Stimulated activated CD4-positive, alpha-beta T cell treated with anti-CD3 and anti-CD28 coated beads, Interleukin-2, amount 100 ng/mL, for 24 hours (primary cell): ENCODE data around the gene PHF23.

Experiments
- DNase-seq, 2 donors: peaks; one replicate each; pipeline ENCODE4 v3.0.0-alpha.2; 2020

PHF23 gene

DNA sequence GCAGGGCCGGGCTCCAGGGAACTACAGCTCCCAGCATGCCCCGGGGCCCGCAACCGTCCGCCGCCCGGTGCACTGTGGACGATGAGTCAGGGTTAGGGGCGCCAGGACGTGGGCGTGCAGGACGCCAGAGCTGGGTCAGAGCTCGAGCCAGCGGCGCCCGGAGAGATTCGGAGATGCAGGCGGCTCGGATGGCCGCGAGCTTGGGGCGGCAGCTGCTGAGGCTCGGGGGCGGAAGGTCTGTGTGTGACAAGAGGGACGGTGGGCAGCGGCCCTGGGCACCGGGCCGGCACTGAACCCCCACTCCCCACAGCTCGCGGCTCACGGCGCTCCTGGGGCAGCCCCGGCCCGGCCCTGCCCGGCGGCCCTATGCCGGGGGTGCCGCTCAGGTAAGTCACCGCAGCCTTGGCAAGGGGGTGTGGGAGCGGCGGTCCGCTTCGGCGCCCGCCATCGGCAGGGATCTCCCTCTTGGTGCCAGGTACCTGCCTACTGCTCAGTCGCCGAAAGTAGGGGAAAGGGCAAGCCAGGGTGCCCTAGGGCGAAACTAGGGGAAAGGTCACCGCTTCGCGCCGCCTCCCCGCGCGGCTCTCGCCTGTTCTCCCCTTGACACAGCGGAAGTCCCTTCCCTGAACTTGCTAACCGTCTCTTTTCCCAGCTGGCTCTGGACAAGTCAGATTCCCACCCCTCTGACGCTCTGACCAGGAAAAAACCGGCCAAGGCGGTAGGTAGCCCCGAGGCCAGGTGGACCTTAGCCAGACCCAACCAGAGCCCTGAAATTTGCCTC, 19.3 kb downstream of the PHF23 start, which contains the start of the genes ACADVL and DLG4:
ACADVL (plus strand) TSS at position 127 of the 781 bp plus-strand sequence; CDS start at position 174, 47 bp downstream.
DLG4 (minus strand) TSS at position 25 of the 781 bp plus-strand sequence.
- peak; percentile 78 to 89 for DNase-seq

DNA sequence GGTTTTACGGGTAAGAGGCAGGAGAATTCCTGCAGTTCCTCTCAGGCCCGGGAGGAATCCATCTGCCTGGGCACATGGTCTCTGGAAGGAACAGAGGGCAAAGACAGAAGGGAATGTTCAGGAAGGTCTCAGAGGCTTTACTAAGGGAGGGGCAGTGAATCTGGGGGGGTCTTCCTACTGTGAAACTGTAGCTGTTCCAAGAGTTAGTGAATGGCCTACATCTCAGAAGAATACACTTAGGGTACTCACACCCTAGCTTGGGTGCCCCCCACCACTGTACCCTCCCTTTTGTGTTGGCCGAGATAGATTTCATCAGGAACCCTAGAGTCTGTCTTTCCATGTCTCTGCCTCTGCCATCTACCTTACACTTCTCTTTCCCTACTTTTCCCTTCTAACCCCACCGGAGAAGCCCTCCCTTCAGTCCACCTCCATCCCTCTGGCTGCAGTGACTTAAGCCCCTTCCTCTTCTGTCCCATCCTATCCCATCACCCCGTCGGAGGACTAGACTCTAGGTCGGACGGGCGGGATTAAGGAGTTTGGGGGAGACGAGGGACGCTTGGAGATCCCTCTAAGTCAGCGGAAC, 19.9 kb downstream of the PHF23 start:
- DNase-seq: no peak

DNA sequence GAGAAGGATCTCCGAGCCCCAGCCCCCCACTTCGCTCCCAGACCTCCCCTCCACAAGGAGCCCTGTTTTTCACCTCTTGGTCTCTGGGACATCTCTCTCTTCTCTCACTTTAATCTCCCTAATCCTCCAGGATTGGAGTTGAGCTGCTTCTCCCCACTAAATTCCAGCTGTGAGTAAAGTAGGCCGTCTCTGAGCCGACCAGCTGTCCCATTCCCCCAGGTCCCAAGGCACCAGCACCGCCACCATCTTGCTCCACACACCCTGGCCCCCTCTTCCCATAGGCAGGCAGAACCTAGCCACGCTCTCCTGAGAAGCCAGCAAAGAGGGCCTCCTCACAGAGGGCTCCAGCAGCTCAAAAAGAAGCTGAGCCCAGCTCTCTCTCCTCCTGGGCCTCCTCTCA, 20.5 kb downstream of the PHF23 start:
- no peak for DNase-seq

DNA sequence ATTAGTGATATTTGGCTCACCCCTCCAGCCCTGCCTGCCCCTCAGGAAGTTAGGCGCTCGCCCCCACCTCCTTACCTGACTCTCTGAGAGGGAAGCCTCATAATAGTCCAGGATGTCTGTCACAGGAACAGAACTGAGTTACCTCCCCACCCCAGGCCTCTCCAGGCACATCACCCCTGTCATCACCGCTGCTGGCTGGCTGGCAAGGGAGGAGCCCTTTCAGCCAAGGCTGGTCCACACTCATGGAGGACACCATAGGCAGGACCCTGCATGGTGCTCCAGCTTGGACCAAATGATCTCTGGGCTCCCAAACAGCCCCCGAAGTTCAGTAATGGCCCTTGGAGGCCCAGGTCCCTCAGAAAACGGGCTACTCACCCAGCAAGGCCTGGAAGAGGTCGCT, 21.1 kb downstream of the PHF23 start:
- no peak for DNase-seq

DNA sequence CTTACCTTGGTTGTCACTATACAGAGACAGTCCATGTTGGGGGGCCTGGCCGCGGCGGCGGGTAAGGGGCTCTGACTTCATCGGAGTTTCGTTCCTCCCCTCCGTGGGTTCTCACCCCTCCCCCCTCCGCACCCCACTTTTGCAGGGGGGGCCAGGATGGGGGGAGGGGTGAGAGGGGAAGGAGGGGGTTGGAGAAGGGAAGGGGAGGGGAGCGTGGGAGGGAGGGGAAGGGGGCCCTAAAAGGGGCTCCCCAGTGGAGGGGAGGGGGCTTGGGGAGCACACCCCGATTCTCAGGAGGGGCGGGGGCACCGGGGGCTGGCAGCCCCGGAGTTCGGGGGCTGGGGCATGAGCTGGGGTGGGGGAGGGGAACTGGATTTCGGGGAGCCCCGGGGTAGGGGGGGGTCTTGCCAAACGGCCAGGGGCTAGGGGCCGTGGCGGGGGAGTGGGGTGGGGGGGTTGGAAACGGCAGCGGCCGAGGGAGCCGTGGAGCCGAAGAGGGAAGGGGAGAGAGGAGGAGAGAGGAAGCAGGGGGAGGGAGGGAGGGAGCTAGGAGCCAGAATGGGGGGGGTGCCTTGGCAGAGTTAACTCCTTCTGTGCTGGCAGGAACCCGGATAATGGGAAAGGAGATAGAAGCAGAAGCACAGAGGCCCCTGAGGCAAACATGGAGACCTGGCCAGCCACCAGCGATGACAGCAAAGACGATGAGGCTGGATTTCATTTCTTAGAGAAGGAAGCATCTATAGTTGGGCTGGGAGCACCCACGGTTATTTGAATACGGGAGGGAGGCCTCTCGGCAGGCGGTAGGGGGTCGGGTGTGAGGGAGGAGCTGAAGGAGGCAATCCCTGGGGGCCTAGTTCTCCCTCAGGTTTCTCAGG, 21.9 kb downstream of the PHF23 start:
- no peak for DNase-seq

DNA sequence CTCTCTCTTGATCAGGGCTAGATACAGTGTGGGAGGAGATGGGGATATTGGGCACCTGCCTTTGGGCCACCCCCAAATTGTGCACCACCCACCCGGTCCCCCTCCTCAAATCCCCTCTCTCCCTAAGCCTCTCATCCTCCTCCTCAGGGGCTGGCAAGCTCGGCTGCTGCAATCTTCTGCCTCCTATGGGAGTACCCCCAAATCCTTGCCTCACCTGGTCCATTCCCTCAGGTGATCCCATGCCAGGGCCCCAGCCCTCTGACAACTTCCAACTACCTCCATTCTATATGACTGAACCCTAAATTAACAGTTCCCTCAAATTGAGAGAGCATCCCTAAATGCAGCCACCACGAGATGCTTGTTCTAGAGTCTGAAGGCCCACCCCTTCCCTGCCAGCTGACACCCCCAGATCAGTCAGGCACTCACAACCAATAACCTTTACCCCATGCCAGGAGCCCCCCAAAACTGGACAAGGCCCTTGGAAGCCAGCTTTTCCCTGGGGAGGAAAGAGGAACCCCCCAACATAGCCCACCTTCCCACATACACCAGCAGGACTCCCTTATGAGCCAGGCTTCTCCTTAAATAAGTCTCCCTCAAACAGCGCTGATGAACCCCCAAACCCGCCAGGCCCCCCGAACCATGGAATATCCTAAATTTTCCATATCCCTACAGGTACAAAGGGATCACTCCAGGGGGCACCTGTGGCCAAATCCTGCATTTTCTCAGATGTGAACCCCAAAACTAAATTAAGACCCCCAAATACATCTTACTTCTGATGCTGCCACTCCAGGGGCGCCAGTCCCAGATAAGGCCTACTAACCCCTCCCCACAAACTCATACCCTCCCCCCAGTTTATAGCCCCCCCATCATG, 22.8 kb downstream of the PHF23 start:
- no peak for DNase-seq

DNA sequence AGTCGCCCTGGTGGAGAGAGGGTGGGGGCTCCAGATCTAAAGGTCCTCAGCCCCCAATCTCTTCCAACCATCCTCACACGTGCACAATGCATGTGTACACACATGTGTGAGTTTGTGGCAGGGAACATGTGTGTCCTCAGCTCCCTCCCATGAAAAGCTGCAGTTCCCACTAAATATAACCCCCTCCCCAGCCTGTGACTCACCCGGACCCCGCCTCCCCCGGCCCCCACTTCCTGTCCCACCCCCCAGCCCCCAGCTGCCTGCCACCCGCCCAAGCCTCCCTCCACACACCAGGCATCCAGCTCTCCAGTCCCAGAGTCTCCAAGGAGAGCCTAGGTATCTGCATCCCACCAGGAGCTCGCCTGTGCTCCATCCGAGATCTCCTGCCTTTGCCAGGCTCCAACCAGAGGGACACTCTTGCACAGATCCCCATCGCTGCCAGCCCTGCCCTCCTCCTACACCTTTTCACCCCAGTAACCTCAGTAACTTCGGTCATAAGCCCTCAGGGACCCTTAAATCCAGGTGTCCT, 23.5 kb downstream of the PHF23 start:
- DNase-seq: no peak

DNA sequence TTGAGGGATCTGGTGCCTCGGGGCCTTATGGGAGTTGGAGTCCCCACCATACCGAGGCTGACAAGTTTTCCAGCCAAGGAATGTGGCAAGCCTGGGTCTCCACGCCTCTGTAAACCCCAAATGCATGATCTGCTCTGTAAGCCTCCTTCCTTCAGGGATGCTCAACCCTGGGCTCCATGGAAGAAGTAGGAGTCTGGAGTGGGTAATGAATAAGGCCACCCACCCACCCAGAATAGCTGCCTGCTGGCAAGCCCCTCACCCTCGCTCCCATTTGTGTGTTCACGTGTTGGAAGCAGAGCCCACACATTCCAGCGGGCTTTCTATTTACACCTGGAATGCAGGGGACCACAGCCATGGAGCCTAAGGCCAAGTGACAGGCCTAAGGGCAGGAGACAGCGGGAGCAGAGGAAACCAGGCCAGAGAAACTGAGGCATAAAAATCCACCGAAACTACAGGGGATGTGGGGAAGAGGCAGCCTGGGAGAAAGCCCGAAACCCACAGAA, 24.1 kb downstream of the PHF23 start:
- no peak for DNase-seq

DNA sequence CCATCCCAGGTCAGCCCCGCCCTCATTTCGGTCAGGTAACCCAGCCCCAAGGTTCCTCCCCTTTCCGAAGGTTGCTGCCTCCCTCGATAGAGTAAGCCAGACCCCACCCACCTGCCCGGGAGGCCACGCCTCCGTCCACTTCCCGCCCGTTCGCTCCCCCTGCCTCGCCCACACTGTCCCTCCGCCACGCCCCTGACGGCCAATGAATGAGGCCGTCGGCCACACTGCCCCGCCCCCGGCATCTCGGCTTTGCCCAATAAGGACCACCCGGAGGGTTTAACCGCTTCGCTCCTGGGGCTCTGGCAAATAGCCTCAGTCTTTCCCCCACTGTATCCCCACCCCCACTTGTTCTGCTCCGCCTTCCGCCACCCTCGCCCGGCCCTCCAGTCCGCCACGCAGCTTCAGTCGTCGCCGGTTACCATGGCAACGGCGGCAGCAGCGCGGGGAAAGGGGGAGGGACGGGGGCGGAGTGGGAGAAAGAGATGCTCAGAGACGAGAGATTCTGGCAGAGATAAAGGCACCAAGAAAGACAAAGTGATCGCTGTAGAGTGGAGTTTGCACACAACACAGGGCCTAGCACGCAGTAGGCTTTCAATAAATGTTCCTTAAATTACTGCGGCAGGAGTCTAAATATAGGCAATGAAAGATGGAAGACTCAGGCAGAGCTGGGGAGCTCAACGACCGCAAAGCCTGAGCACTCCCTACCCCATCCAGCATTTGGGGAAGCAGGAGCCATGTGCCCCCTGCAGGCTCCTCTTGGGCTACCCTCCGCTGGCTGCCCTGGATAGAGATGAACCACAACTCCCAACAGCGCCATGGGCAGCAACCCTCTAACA, 24.7 kb downstream of the PHF23 start:
- DNase-seq: peak; percentile 100

DNA sequence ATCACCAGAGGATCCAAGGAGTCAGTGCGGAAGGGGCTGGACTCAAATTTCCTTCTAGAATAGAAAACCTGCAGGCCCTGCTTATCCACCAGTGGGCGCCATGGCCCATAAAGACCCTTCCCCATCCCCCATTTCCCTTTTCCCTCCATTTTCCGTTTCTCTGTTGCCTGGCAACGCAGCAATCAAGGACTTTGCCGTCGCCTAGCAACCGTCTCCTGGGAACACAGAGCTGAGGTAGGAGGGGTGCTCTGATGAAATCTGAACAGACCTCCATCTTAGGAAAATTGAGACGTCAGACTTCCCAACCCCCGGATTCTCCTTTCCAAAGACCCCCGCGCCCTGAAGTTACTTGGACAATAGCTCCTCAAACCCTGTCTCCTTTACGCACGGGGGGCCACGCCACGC, 25.4 kb downstream of the PHF23 start:
- DNase-seq: no peak

DNA sequence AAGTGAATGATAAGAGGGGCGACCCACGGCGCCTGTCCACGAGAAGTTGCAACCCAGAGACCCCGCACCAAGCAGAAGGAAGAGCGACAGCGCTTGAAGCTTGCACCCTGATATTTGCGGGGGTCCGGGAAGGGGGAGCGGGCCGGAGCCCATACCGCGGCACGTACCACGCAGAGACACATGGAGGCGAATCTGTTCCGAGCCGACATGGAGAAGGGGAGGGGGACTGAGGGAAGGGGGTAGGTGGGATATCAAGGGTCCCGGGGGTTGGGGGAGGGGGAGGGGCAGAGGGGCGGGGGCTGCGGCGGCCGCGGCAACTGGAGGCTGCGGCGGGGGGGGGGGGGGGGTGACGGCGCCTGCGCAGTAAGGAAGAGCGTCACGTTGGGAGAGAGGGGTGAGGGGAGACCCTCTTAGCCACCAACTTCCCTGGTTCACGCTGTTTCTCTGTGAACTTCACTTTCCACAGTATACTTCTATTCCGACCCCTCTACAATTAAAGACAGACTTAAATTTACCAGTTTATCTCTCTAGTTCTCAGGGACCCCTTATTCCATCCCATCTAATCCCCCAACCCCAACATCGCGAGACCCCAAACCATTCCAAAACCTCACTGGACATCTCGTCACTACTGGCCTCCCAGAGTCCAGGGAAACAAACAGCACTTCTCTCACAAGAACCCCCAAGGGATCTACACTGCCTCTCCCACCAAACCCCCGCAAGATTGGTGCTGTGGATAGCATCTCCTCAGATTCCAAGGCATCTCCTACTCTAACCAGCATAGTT, 27.6 kb downstream of the PHF23 start:
- no peak for DNase-seq

DNA sequence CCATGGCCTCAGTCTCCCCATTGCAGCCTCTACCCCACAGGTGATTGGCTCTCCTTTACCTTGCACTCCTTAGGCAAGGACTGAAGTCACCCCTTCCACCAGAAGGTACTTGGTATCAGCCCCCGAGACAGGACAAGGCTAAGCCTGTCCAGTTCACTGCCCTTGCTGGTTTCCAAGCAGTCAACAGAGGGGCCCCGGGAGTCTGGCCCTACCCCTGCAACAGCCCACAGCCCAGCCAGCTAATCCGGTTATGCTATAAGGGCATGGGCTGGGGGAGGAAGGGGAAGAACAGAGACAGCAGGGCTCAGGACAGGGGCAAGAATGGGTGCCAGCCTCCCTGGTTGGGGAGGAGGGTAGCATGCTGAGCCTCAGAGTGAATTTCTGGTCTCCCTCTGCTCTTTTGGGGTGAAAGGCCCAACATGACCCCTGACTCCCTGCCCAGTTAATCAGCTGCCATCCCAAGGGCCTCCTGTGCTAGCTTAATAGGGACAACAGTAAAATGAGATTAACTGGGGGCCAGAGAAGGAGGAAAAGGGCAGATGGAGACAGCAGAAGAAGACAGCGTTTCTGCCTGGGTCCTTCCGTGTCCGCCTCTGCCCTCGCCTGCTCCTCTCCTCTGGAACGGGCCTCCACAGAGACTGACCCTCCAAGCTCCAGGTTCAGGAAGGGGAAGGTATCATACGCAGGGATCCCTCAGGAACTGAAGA, 30.4 kb downstream of the PHF23 start:
- DNase-seq: no peak

DNA sequence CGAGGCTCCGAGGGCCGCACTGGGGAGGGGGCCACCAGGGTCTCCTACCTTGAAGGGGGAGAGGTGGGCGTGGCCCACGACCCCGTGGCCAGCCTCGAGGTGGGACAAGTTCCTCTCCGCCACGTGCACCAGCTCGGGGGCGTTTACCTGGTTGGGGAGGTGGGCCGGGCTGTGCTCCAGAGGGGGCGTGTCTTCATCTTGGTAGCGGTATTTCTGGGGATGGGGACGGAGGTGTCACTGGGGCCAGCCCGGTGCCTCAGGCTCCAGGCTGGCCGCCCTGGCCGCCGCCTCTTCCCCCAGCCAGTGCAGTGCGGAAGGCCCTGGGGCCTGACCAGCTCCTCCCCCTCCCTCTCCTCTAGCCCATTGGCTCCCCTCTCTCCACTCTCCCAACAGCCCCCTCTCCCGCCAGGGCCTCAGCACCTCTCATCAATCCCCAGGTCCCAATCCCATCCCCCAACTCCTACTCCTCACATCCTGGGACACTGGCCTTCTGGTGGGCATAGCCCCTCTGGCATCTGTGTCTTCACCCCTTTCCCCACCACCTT, 31.2 kb downstream of the PHF23 start:
- no peak for DNase-seq

DNA sequence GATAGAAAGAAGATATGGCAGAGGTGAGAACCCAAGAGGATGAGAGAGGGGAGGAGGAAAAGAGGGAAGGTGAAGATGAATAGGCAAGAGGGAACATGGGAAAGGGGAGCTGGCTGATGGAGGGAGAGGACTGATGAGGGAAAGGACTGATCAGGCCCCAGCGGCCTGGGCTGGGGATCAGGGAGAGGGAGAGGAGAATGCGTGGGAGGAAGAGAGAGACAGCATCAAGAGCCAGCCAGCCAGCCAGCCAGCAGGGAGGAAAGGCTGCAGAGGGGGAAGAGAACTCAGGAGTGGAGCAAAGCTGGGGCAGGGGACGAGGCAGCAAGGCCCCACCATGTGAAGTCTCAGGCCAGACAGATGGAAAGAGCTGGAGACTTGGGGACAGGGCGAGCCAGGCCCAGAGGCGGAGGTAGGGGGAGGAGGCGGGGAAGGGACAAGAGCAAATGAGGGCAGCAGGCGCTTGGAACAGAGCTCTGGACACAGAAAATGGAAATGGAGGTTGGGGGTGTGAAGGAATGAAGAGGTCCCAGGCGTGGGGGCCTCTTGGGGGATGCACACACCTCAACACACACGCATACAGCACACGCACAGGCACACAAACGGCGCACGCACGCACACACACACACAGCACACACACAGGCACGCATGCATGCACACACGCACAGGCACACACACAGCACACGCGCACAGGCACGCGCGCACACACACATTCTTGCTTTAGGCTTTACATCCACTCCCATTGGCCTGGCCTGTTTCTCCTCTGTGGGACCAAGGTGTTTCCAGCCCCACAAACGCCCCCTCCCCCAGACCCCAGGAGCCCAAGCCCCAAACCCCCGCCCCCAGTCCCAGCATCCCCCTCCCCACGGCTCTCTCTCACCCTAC, 31.9 kb downstream of the PHF23 start:
- DNase-seq: no peak

DNA sequence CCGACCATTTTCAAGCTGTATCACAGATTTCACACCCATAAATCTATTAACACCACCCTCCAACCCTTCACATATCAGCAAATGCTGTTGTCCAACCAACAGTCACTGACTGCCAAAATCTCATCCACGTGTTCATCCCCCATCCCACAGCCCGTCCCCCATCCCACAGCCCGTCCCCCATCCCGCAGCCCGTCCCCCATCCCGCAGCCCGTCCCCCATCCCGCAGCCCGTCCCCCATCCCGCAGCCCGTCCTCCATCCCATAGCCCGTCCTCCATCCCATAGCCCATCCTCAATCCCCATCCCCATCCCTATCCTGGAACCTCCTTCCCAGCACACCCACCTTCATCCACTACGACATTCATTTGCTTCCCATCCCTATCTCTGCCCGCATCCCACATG, 33.7 kb downstream of the PHF23 start:
- DNase-seq: no peak

DNA sequence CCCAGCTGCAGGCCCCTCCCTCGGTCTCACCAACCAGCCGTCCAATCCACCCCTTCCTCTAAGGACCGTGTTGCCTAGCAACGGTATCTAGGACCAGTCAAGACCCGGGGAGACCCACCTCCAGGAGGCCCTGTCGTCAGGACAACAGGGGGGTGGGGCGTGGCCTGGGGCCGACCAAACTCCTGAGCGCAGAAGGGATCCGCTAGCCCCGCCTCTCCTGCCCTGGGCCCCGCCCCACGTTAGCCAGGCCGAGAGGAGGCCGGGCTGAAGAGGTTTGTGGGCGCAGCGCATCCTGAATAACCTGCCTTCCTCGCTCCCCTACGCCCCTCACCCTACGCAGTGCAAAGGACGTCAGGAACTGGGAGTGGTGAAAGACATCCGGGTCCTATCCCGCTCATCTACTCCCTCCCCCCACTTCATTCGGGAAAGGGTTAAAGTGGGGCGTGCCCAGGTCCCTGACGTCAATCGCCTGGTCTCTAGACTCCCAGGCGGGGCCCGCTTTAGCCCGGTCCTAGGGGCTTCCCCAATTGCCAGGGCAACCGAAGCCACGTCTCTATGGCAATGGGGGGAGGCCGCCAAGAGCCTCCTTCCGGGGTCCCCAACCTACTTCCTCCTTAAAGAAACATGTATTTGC, 34.3 kb downstream of the PHF23 start:
- peak; percentile 91 to 95 for DNase-seq

DNA sequence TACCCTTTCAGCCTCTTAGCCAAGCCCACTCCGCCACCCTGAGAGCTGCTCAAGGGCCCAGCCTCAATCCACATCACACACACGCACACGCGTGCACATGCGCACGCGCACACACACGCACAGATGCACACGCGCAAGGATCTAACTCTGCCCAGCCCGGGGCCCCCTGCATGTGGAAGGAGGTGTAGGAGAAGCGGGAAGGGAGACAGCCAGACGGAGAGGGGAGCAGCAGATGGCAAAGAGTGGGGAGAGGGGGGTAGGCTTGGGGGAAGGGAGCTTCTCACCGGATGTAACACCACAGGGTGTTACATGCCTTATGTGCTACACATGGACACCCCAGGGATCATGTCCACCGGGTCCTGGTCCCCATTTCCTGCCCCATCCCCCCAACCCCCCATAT, 34.9 kb downstream of the PHF23 start:
- no peak for DNase-seq

DNA sequence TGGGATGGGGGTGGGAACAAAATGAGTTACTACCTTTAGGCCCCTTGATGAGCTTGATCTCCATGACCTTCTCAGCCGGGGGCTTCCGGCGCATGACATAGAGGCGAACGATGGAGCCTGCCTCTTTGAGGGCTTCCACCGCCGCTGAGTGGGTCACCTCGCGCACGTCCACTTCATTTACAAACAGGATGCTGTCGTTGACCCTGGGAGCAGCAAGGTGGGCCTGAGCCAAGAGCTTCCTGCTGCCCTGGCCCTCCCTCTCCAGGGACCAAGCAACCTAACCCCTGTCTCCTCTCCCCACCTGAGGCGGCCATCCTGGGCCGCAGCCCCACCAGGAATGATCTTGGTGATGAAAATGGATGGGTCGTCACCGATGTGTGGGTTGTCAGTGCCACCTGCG, 35.9 kb downstream of the PHF23 start:
- no peak for DNase-seq
